Esophagus muscularis mucosa (tissue), 4 donors: ENCODE data around the gene WDR44. TPM values are rescaled to one million over a fixed set of nuclear protein-coding genes. Genes with fewer than 3 reads are reported as not detected.
A peak's percentile ranks its signal among the peaks of the same experiment; 100 is the strongest.

ENCODE experiments used
- DNase-seq: peaks from one replicate; pipeline ENCODE4 v3.0.0-alpha.2; 2017; ENCODE audit errors: extremely low spot score
- H3K27ac ChIP-seq, 4 donors: fragments of 200-600 bp; sonication (generic); replicated peaks in 1 of 4; 1 replicate in 3 of 4; 2 replicates in 1 of 4; pipeline ENCODE4 v1.5.1; 2016 to 2019; ENCODE audit warnings: mild to moderate bottlenecking in 1 of 4
- H3K27me3 ChIP-seq, 4 donors: fragments of 200-600 bp; sonication (generic); one replicate each; pipeline versions ENCODE4 v1.5.1 to v1.6.0; 2016 to 2019
- H3K36me3 ChIP-seq, 4 donors: fragments of 200-600 bp; sonication (generic); one replicate each; pipeline ENCODE4 v1.5.1; 2016 to 2019
- H3K4me1 ChIP-seq, 4 donors: fragments of 200-600 bp; sonication (generic); one replicate each; pipeline ENCODE4 v1.5.1; 2016 to 2019
- H3K4me3 ChIP-seq, 4 donors: fragments of 200-600 bp; sonication (generic); 1 replicate in 2 of 4; 2 replicates in 2 of 4; pipeline ENCODE4 v1.5.1; 2016 to 2019; ENCODE audit warnings: mild to moderate bottlenecking in 4 of 4, moderate library complexity in 1 of 4
- H3K9me3 ChIP-seq, 4 donors: fragments of 200-600 bp; sonication (generic); 1 replicate in 3 of 4; 2 replicates in 1 of 4; pipeline ENCODE4 v1.5.1; 2016 to 2019
- CTCF ChIP-seq, 3 experiments: fragments of 200-600 bp in 2 of 3; fragments of 450-650 bp in 1 of 3; sonication (generic) in 2 of 3; IDR thresholded peaks; one replicate each; pipeline ENCODE4 v1.5.1; 2017 to 2019; ENCODE audit warnings: antibody characterized with exemption in 3 of 3, mild to moderate bottlenecking in 2 of 3, moderate library complexity in 1 of 3
- EP300 ChIP-seq: sonication (generic); formaldehyde crosslinking; IDR thresholded peaks from one replicate; pipeline ENCODE4 v1.6.1; 2017; ENCODE audit warnings: antibody characterized with exemption
- POLR2A ChIP-seq: fragments of 450-650 bp; IDR thresholded peaks from one replicate; pipeline ENCODE4 v1.6.1; 2017; ENCODE audit warnings: antibody characterized with exemption, moderate library complexity, mild to moderate bottlenecking, low read depth
- POLR2AphosphoS5 ChIP-seq, 2 donors: sonication (generic); formaldehyde crosslinking; IDR thresholded peaks; one replicate each; pipeline ENCODE4 v1.6.1; 2017; ENCODE audit warnings: antibody characterized with exemption in 2 of 2
- WGBS: methylation state at CpG from one replicate; pipeline ENCODE4 v1.1.5; 2018; 5-methylcytosine and 5-hydroxymethylcytosine counted together
- intact Hi-C: fragments of 100-400 bp; cut with DNase I; formaldehyde crosslinking; loops from one replicate; pipeline ENCODE4 v1.15.1; 2023
- total RNA-seq, 4 donors: library from RNA; depleted of rRNA; stranded (reverse); fragments of >200 nt; gene quantifications; one replicate each; pipeline versions ENCODE4 v1.1.0 to v1.2.1, GENCODE V29; 2016

WDR44 gene
- total RNA-seq, 4 donors from 2014 or later: 24.4 to 31.9 (median 27.6) TPM

- H3K9me3 ChIP-seq: peaks cover 0 to 4% (median 0%) of the 10 kb centered on the region in 4 donors
- H3K4me3 ChIP-seq: peak overlapping the region; percentile 68 to 82 (median 72)
- TF ChIP-seq POLR2AphosphoS5 (IDR thresholded peaks at IDR 0.05): no peak
- H3K27me3 ChIP-seq: peaks cover 0 to 4% (median 0%) of the 10 kb centered on the region in 4 donors
- peaks cover 6 to 47% (median 33%) of the 10 kb centered on the region in 4 donors for H3K4me1 ChIP-seq
- WGBS: 39% methylated on average over 32 of the region's 51 CpGs
- no peaks in the 10 kb centered on the region for H3K36me3 ChIP-seq
- intact Hi-C loops: no loop called here
- H3K27ac ChIP-seq: peak overlapping the region; percentile 91 to 93 (median 92)
- DNase-seq: peak; percentile 89
Observed at GRCh38 chrX:118346258-118347094, 570 bp downstream of the WDR44 start.

- H3K27ac ChIP-seq: peak overlapping the region; percentile 91 to 93 (median 92)
- no peak for TF ChIP-seq POLR2AphosphoS5 (IDR thresholded peaks at IDR 0.05)
- no peak for TF ChIP-seq POLR2A
- TF ChIP-seq EP300: no peak
- no peak for TF ChIP-seq CTCF (IDR thresholded peaks at IDR 0.05)
- H3K9me3 ChIP-seq: peaks cover 0 to 4% (median 0%) of the 10 kb centered on the region in 4 donors
- peaks cover 0 to 4% (median 0%) of the 10 kb centered on the region in 4 donors for H3K27me3 ChIP-seq
- 38% methylated on average over 11 of the region's 11 CpGs for WGBS
- H3K36me3 ChIP-seq: no peaks in the 10 kb centered on the region
- intact Hi-C loops: no loop called here
- H3K4me1 ChIP-seq: peaks cover 6 to 50% (median 33%) of the 10 kb centered on the region in 4 donors
- no peak for DNase-seq
- H3K4me3 ChIP-seq: peak overlapping the region; percentile 68 to 82 (median 72)
Observed at GRCh38 chrX:118347131-118347530, 1.2 kb downstream of the WDR44 start.

- Histone ChIP-seq H3K9me3 (peaks cover 0 to 4% (median 0%) of the 10 kb centered on the region in 4 donors), H3K27ac (peak overlapping the region in 2 of 4 donors; percentile 92 to 93), H3K4me1 (peaks cover 6 to 54% (median 35%) of the 10 kb centered on the region in 4 donors), H3K36me3 (no peaks in the 10 kb centered on the region), H3K27me3 (peaks cover 0 to 4% (median 0%) of the 10 kb centered on the region in 4 donors), H3K4me3 (peak overlapping the region; percentile 68 to 82 (median 72))
- intact Hi-C loops: no loop called here
- TF ChIP-seq EP300: no peak
- WGBS: 37% methylated on average over 3 of the region's 3 CpGs
- DNase-seq: no peak
Observed at GRCh38 chrX:118347736-118348135, 1.8 kb downstream of the WDR44 start.

GRCh38 chrX:118348186-118348810 is 2.4 kb downstream of the WDR44 start:
- DNase-seq: no peak
- peak overlapping the region in 1 of 4 donors; percentile 92 for H3K27ac ChIP-seq
- no peak for TF ChIP-seq POLR2AphosphoS5 (IDR thresholded peaks at IDR 0.05)
- peaks cover 0 to 4% (median 0%) of the 10 kb centered on the region in 4 donors for H3K27me3 ChIP-seq
- 46% methylated on average over 2 of the region's 2 CpGs for WGBS
- peaks cover 0 to 4% (median 0%) of the 10 kb centered on the region in 4 donors for H3K9me3 ChIP-seq
- peak overlapping the region; percentile 68 to 82 (median 72) for H3K4me3 ChIP-seq
- intact Hi-C loops: no loop called here
- no peaks in the 10 kb centered on the region for H3K36me3 ChIP-seq
- H3K4me1 ChIP-seq: peaks cover 6 to 59% (median 41%) of the 10 kb centered on the region in 4 donors

- H3K27ac ChIP-seq: no peak overlapping the region
- H3K36me3 ChIP-seq: no peaks in the 10 kb centered on the region
- peaks cover 0 to 4% (median 0%) of the 10 kb centered on the region in 4 donors for H3K9me3 ChIP-seq
- DNase-seq: no peak
- peaks cover 0 to 4% (median 0%) of the 10 kb centered on the region in 4 donors for H3K27me3 ChIP-seq
- no peak for TF ChIP-seq POLR2AphosphoS5 (IDR thresholded peaks at IDR 0.05)
- no peak for TF ChIP-seq CTCF (IDR thresholded peaks at IDR 0.05)
- no peak for TF ChIP-seq POLR2A
- no peak for TF ChIP-seq EP300
- 67% methylated on average over 2 of the region's 2 CpGs for WGBS
- H3K4me3 ChIP-seq: no peak overlapping the region
- intact Hi-C loops: no loop called here
- peaks cover 6 to 64% (median 46%) of the 10 kb centered on the region in 4 donors for H3K4me1 ChIP-seq
Observed at GRCh38 chrX:118349188-118349587, 3.3 kb downstream of the WDR44 start.

GRCh38 chrX:118350221-118350620 is 4.3 kb downstream of the WDR44 start:
- no peak overlapping the region for H3K4me3 ChIP-seq
- no peaks in the 10 kb centered on the region for H3K36me3 ChIP-seq
- H3K4me1 ChIP-seq: peaks cover 6 to 67% (median 51%) of the 10 kb centered on the region in 4 donors
- intact Hi-C loops: no loop called here
- H3K9me3 ChIP-seq: peaks cover 0 to 4% (median 0%) of the 10 kb centered on the region in 4 donors
- DNase-seq: no peak
- TF ChIP-seq EP300: no peak
- TF ChIP-seq CTCF (IDR thresholded peaks at IDR 0.05): no peak
- H3K27ac ChIP-seq: peak overlapping the region in 2 of 4 donors; percentile 8 to 36
- 39% methylated on average over 6 of the region's 6 CpGs for WGBS
- H3K27me3 ChIP-seq: peaks cover 0 to 4% (median 0%) of the 10 kb centered on the region in 4 donors
